K562 (cell line): ENCODE results near the gene SORCS2. TPM values are rescaled to one million over a fixed set of nuclear protein-coding genes. Genes with fewer than 3 reads are reported as not detected.

ENCODE experiments used
- ATAC-seq: fragments of 200-7000 bp; cut with Tn5 transposase; 3 replicates; pipeline ENCODE4 v1.9.1; 2020; ENCODE audit warnings: moderate library complexity
- BruUV-seq: library from RNA; stranded (reverse); fragments of 400-500 nt; replicated peaks from 2 replicates; lab custom pipeline; 2021; lab: Mats Ljungman, UMichigan
- CTCF ChIA-PET: fragments of 300-600 bp; formaldehyde crosslinking; extraction: SDS; loops from one replicate; lab custom pipeline; 2021; ENCODE audit warnings: low intra/inter-chr PET ratio; lab: Yijun Ruan, JAX
- POLR2A ChIA-PET: fragments of 300-600, 350-650 bp; sonication (Branson Sonifier 250); formaldehyde crosslinking; extraction: SDS; loops from one replicate; lab custom pipeline; 2021; ENCODE audit warnings: antibody characterized with exemption, inconsistent platforms; lab: Yijun Ruan, JAX
- DNase-seq, 4 experiments: peaks; one replicate each; pipeline versions ENCODE4 v3.0.0 to v3.0.0-alpha.2; 2011 to 2018; ENCODE audit warnings: low spot score in 3 of 4, mixed read lengths in 3 of 4; ENCODE audit errors: extremely low read depth in 1 of 4
- FAIRE-seq: peaks from 2 replicates; lab custom pipeline; 2011; peaks lifted over from hg19 to GRCh38; lab: Jason Lieb, UNC
- H2AFZ ChIP-seq: 2 replicates; pipeline ENCODE4 v1.6.0; 2011; ENCODE audit warnings: low read depth, low read length, control low read depth, inconsistent platforms
- H3K27ac ChIP-seq: fragments of 200-600 bp; 3 replicates; pipeline ENCODE4 v1.8.0; 2011; ENCODE audit warnings: low read depth, mild to moderate bottlenecking, control low read depth, inconsistent platforms, low read length, moderate library complexity, mixed read lengths; ENCODE audit errors: extremely low read depth
- H3K27me3 ChIP-seq, 2 experiments: fragments of 300-600 bp in 1 of 2; 2 replicates in 1 of 2; 3 replicates in 1 of 2; pipeline versions ENCODE4 v1.6.0 to v1.8.0; 2011; ENCODE audit warnings: inconsistent platforms in 2 of 2, low read length in 2 of 2, mild to moderate bottlenecking in 1 of 2, mixed read lengths in 1 of 2, moderate library complexity in 1 of 2; ENCODE audit not compliant: control insufficient read depth in 2 of 2, insufficient read depth in 2 of 2
- H3K36me3 ChIP-seq: fragments of 300-600 bp; 3 replicates; pipeline ENCODE4 v1.8.0; 2011; ENCODE audit warnings: mild to moderate bottlenecking, low read length, inconsistent platforms; ENCODE audit not compliant: control insufficient read depth, insufficient read depth
- H3K4me1 ChIP-seq, 2 experiments: fragments of 200-600 bp in 1 of 2; replicated peaks in 1 of 2; 2 replicates in 1 of 2; 3 replicates in 1 of 2; pipeline versions ENCODE4 v1.5.1 to v1.8.0; 2011; ENCODE audit warnings: inconsistent platforms in 2 of 2, low read length in 2 of 2, mild to moderate bottlenecking in 1 of 2, mixed read lengths in 1 of 2, moderate library complexity in 1 of 2; ENCODE audit not compliant: control insufficient read depth in 2 of 2, insufficient read depth in 2 of 2
- H3K4me2 ChIP-seq: 2 replicates; pipeline ENCODE4 v1.6.1; 2011; ENCODE audit warnings: low read length, control low read depth, inconsistent platforms, mixed read lengths; ENCODE audit not compliant: insufficient read depth
- H3K4me3 ChIP-seq: fragments of 200-600 bp; sonication (generic), shearing (Covaris generic); 2 replicates; pipeline ENCODE4 v1.5.1; 2016; ENCODE audit warnings: control low read depth, inconsistent platforms
- H3K79me2 ChIP-seq: fragments of 200-600 bp; 3 replicates; pipeline ENCODE4 v1.8.0; 2011; ENCODE audit warnings: low read length, inconsistent platforms; ENCODE audit not compliant: control insufficient read depth, insufficient read depth
- H3K9ac ChIP-seq, 2 experiments: 2 replicates each; pipeline versions ENCODE4 v1.6.0 to v1.6.1; 2011; ENCODE audit warnings: low read depth in 2 of 2, low read length in 2 of 2, control low read depth in 1 of 2, inconsistent platforms in 1 of 2, mild to moderate bottlenecking in 1 of 2, mixed read lengths in 1 of 2; ENCODE audit not compliant: insufficient read depth in 1 of 2
- H3K9me1 ChIP-seq: one replicate; pipeline ENCODE4 v1.6.0; 2011; ENCODE audit warnings: inconsistent platforms, mild to moderate bottlenecking, low read length, moderate library complexity; ENCODE audit not compliant: control insufficient read depth, insufficient read depth
- H3K9me3 ChIP-seq: replicated peaks from 2 replicates; pipeline ENCODE4 v1.5.1; 2011; ENCODE audit warnings: low read depth, low read length, inconsistent platforms; ENCODE audit not compliant: control insufficient read depth, insufficient read depth
- H4K20me1 ChIP-seq: replicated peaks from 2 replicates; pipeline ENCODE4 v1.6.1; 2011; ENCODE audit warnings: low read length, inconsistent platforms, mixed read lengths; ENCODE audit not compliant: control insufficient read depth, insufficient read depth
- BRF1 ChIP-seq: IDR thresholded peaks from 3 replicates; pipeline ENCODE4 v1.6.1; 2011; ENCODE audit warnings: borderline replicate concordance, mild to moderate bottlenecking; ENCODE audit not compliant: insufficient read length; ENCODE audit errors: extremely low read depth
- KLF16 ChIP-seq: IDR thresholded peaks from 2 replicates; pipeline ENCODE4 v1.6.1; 2016; ENCODE audit warnings: antibody characterized with exemption
- POLR2AphosphoS2 ChIP-seq: IDR thresholded peaks from 2 replicates; pipeline ENCODE4 v1.6.1; 2012; ENCODE audit warnings: low read length, improper control_type of control experiment
- RFX7 ChIP-seq: fragments of 250-450 bp; sonication (Bioruptor Pico); IDR thresholded peaks from 2 replicates; pipeline ENCODE4 v1.5.1; 2021; ENCODE audit warnings: mild to moderate bottlenecking
- TEAD2 ChIP-seq: fragments of 450-650 bp; IDR thresholded peaks from 2 replicates; pipeline ENCODE4 v1.6.1; 2016; ENCODE audit warnings: missing genetic modification characterization, control low read depth, missing compliant biosample characterization
- ZBTB40 ChIP-seq, 2 experiments: fragments of 450-650 bp in 1 of 2; sonication (generic) in 1 of 2; formaldehyde crosslinking in 1 of 2; IDR thresholded peaks; 2 replicates each; pipeline versions ENCODE4 v1.7.1 to v1.9.0; 2016 to 2022; ENCODE audit warnings: inconsistent platforms in 1 of 2, mild to moderate bottlenecking in 1 of 2, missing genetic modification reagents in 1 of 2
- ZNF316 ChIP-seq: fragments of 450-650 bp; IDR thresholded peaks from 2 replicates; pipeline ENCODE4 v1.6.1; 2016
- ZZZ3 ChIP-seq: fragments of 450-650 bp; IDR thresholded peaks from 2 replicates; pipeline ENCODE4 v1.6.1; 2016; ENCODE audit warnings: antibody characterized with exemption, mild to moderate bottlenecking, moderate library complexity
- WGBS: fragments of 100-300 bp; shearing (Covaris generic); methylation state at CpG from one replicate; pipeline ENCODE4 v1.1.6; 2016; ENCODE audit warnings: low coverage, mixed read lengths; ENCODE audit not compliant: insufficient coverage; ENCODE audit errors: missing lambda C conversion rate; 5-methylcytosine and 5-hydroxymethylcytosine counted together
- in situ Hi-C: fragments of 300-500 bp; cut with MboI; formaldehyde crosslinking; loops from 4 replicates; pipeline ENCODE4 v1.15.0; 2018; ENCODE audit warnings: inconsistent platforms, mixed read lengths
- intact Hi-C: fragments of 100-400 bp; cut with micrococcal nuclease; formaldehyde crosslinking; loops from 2 replicates; pipeline ENCODE4 v1.14.2; 2022
- polyA plus RNA-seq, 8 experiments: library from polyadenylated mRNA; depleted of rRNA in 4 of 8; stranded (reverse) in 5 of 8; unstranded in 3 of 8; fragments of >200 nt; fragmentation: Nextera tagmentation in 2 of 8; fragmentation: Illumina TruSeq in 1 of 8; extraction: Ambion mirVana in 2 of 8; extraction: Trizol in 1 of 8; gene quantifications; 2 replicates each; pipeline versions ENCODE4 v1.2.1 to v1.2.3, GENCODE V29; 2011 to 2014; ENCODE audit warnings: inconsistent platforms in 1 of 8, missing spikeins in 1 of 8
- total RNA-seq, 7 experiments: library from RNA; depleted of rRNA in 6 of 7; stranded (reverse); fragments of >200 nt in 6 of 7; fragmentation: Illumina TruSeq in 2 of 7; extraction: Trizol in 2 of 7; gene quantifications; 2 replicates each; pipeline versions ENCODE4 v1.2.1 to v1.2.3, GENCODE V29; 2011 to 2021; ENCODE audit warnings: low replicate concordance in 1 of 7

The SORCS2 gene
- total and polyA plus RNA-seq, 9 of the 15 experiments (the other 6 are each of a cell fraction or from before 2014, with no cell fraction given), result not detected

GRCh38 chr4:7393601-7394575 lies 201.6 kb downstream of the SORCS2 start:
- H3K9me3 ChIP-seq, result no peaks in the 10 kb centered on the region
- no peak overlapping the region for H3K9ac ChIP-seq
- no peak for DNase-seq
- H3K4me1 ChIP-seq, result no peaks in the 10 kb centered on the region; a peak in 1 of 5 replicates
- peaks cover 12% of the 10 kb centered on the region for H4K20me1 ChIP-seq
- no peaks in the 10 kb centered on the region for H3K36me3 ChIP-seq
- no peaks in the 10 kb centered on the region for H3K79me2 ChIP-seq
- H3K27me3 ChIP-seq, result peaks cover 12 to 70% of the 10 kb centered on the region in 2 experiments; a peak in 4 of 5 replicates
- ChIA-PET CTCF (no interaction called here), POLR2A (interaction anchor here (0.6 kb wide), 1 partner anchor 86 kb away, joined by 4 read pairs; no protein-coding TSS in a partner anchor)
- H3K4me2 ChIP-seq, result no peak overlapping the region
- H2AFZ ChIP-seq, result no peak overlapping the region
- WGBS, result under 1% methylated on average over 26 of the region's 29 CpGs
- no peak for TF ChIP-seq ZNF316
- TF ChIP-seq TEAD2, result no peak
- TF ChIP-seq BRF1, result no peak
- TF ChIP-seq ZBTB40 (IDR thresholded peaks at IDR 0.05), result no peak
- TF ChIP-seq ZBTB40 (CRISPR knock-in tag; IDR thresholded peaks at IDR 0.05), result no peak
- TF ChIP-seq KLF16, result no peak
- TF ChIP-seq ZZZ3, result no peak
- TF ChIP-seq POLR2AphosphoS2, result no peak
- TF ChIP-seq RFX7 (CRISPR knock-in tag), result no peak
- TF ChIP-seq, all 486 proteins: peak for 0
- in situ Hi-C loops, result no loop called here
- intact Hi-C loops, result no loop called here
- ATAC-seq (no peak), FAIRE-seq (no peak)
- no peak overlapping the region for H3K4me3 ChIP-seq
- no peak overlapping the region for H3K27ac ChIP-seq
- H3K9me1 ChIP-seq, result peaks cover 2% of the 10 kb centered on the region
- no TSS peak for BruUV-seq
